HEK293 (cell line): ENCODE data around the gene GIPC1.
"Not testable (repeated sequence)": the region's sequence is repeated elsewhere in the genome, so short reads cannot be mapped to it uniquely, and the experiment has no call there.

Experiments used
- CTCF ChIA-PET: fragments of 350-600 bp; formaldehyde crosslinking; extraction: SDS; loops from one replicate; lab custom pipeline; 2021; ENCODE audit warnings: antibody characterized with exemption; lab: Yijun Ruan, JAX
- POLR2A ChIA-PET: fragments of 300-600 bp; formaldehyde crosslinking; extraction: SDS; loops from one replicate; lab custom pipeline; 2020; ENCODE audit warnings: antibody characterized with exemption, inconsistent platforms; lab: Yijun Ruan, JAX
- H3K27ac ChIP-seq: fragments of 200-500 bp; sonication (Bioruptor generic); 2 replicates; pipeline ENCODE4 v1.5.1; 2014; ENCODE audit warnings: low read depth, low read length, control low read depth, inconsistent platforms; ENCODE audit errors: extremely low read depth
- H3K36me3 ChIP-seq, 2 experiments: fragments of 200-500 bp in 1 of 2; sonication (Bioruptor generic) in 1 of 2; 1 replicate in 1 of 2; 2 replicates in 1 of 2; pipeline ENCODE4 v1.5.1; 2014 to 2017; ENCODE audit warnings: inconsistent platforms in 2 of 2, low read length in 2 of 2; ENCODE audit not compliant: control insufficient read depth in 2 of 2, insufficient read depth in 1 of 2
- H3K4me1 ChIP-seq: fragments of 200-500 bp; sonication (Bioruptor generic); 2 replicates; pipeline ENCODE4 v1.5.1; 2014; ENCODE audit warnings: mild to moderate bottlenecking, low read length, inconsistent platforms; ENCODE audit not compliant: control insufficient read depth, insufficient read depth
- H3K4me3 ChIP-seq: 2 replicates; pipeline ENCODE4 v1.5.1; 2011; ENCODE audit warnings: low read depth, mild to moderate bottlenecking, control low read depth, low read length, moderate library complexity
- H3K9me3 ChIP-seq: fragments of 200-500 bp; sonication (Bioruptor generic); 2 replicates; pipeline ENCODE4 v1.5.1; 2014; ENCODE audit warnings: low read depth, low read length, inconsistent platforms; ENCODE audit not compliant: control insufficient read depth, insufficient read depth
- AEBP2 ChIP-seq: fragments of 450-650 bp; formaldehyde crosslinking; IDR thresholded peaks from 2 replicates; pipeline ENCODE4 v1.5.1; 2016; ENCODE audit warnings: missing biosample characterization, missing genetic modification characterization, borderline replicate concordance
- GFI1B ChIP-seq: fragments of 450-650 bp; formaldehyde crosslinking; IDR thresholded peaks from 2 replicates; pipeline ENCODE4 v1.5.1; 2016; ENCODE audit warnings: missing biosample characterization, missing genetic modification characterization
- GLIS1 ChIP-seq: fragments of 450-650 bp; formaldehyde crosslinking; IDR thresholded peaks from 2 replicates; pipeline ENCODE4 v1.5.1; 2016; ENCODE audit warnings: missing biosample characterization, missing genetic modification characterization
- INSM2 ChIP-seq: fragments of 450-650 bp; formaldehyde crosslinking; IDR thresholded peaks from 2 replicates; pipeline ENCODE4 v1.5.1; 2016; ENCODE audit warnings: missing biosample characterization, missing genetic modification characterization
- KLF1 ChIP-seq: fragments of 450-650 bp; formaldehyde crosslinking; IDR thresholded peaks from 2 replicates; pipeline ENCODE4 v1.5.1; 2016; ENCODE audit warnings: missing biosample characterization, missing genetic modification characterization
- KLF9 ChIP-seq: fragments of 450-650 bp; formaldehyde crosslinking; IDR thresholded peaks from 2 replicates; pipeline ENCODE4 v1.5.1; 2016; ENCODE audit warnings: missing biosample characterization, missing genetic modification characterization, low read depth
- PATZ1 ChIP-seq: fragments of 450-650 bp; formaldehyde crosslinking; IDR thresholded peaks from 2 replicates; pipeline ENCODE4 v1.5.1; 2016; ENCODE audit warnings: missing biosample characterization, missing genetic modification characterization
- SP3 ChIP-seq: fragments of 450-650 bp; formaldehyde crosslinking; IDR thresholded peaks from 2 replicates; pipeline ENCODE4 v1.5.1; 2016; ENCODE audit warnings: missing biosample characterization, missing genetic modification characterization
- YY1 ChIP-seq: fragments of 450-650 bp; formaldehyde crosslinking; IDR thresholded peaks from 2 replicates; pipeline ENCODE4 v1.5.1; 2018; ENCODE audit warnings: missing biosample characterization, missing genetic modification characterization
- ZBTB48 ChIP-seq: fragments of 450-650 bp; formaldehyde crosslinking; IDR thresholded peaks from 2 replicates; pipeline ENCODE4 v1.5.1; 2016; ENCODE audit warnings: missing biosample characterization, missing genetic modification characterization
- ZNF132 ChIP-seq: fragments of 450-650 bp; formaldehyde crosslinking; IDR thresholded peaks from 2 replicates; pipeline ENCODE4 v1.5.1; 2017; ENCODE audit warnings: missing biosample characterization, missing genetic modification characterization, borderline replicate concordance
- ZNF174 ChIP-seq: fragments of 450-650 bp; formaldehyde crosslinking; IDR thresholded peaks from 2 replicates; pipeline ENCODE4 v1.5.0; 2017; ENCODE audit warnings: missing biosample characterization, mild to moderate bottlenecking, missing genetic modification characterization
- ZNF335 ChIP-seq: fragments of 450-650 bp; formaldehyde crosslinking; conservative IDR thresholded peaks from 2 replicates; pipeline ENCODE4 v1.5.1; 2016; ENCODE audit warnings: missing biosample characterization, missing genetic modification characterization
- ZNF561 ChIP-seq: fragments of 450-650 bp; IDR thresholded peaks from 2 replicates; pipeline ENCODE4 v1.5.1; 2018; ENCODE audit warnings: missing biosample characterization, missing genetic modification characterization, borderline replicate concordance
- ZNF660 ChIP-seq: fragments of 450-650 bp; IDR thresholded peaks from 2 replicates; pipeline ENCODE4 v1.5.1; 2018; ENCODE audit warnings: missing biosample characterization, mild to moderate bottlenecking, missing genetic modification characterization
- ZNF704 ChIP-seq: fragments of 450-650 bp; formaldehyde crosslinking; IDR thresholded peaks from 2 replicates; pipeline ENCODE4 v1.5.1; 2016; ENCODE audit warnings: missing biosample characterization, missing genetic modification characterization
- ZNF792 ChIP-seq: fragments of 450-650 bp; formaldehyde crosslinking; IDR thresholded peaks from 2 replicates; pipeline ENCODE4 v1.5.1; 2016; ENCODE audit warnings: missing biosample characterization, missing genetic modification characterization
- TF ChIP-seq, protein P1 (sequence below): fragments of 450-650 bp; formaldehyde crosslinking; IDR thresholded peaks from 2 replicates; pipeline ENCODE4 v1.5.1; 2016; ENCODE audit warnings: missing biosample characterization, missing genetic modification characterization

GIPC1 gene

DNA sequence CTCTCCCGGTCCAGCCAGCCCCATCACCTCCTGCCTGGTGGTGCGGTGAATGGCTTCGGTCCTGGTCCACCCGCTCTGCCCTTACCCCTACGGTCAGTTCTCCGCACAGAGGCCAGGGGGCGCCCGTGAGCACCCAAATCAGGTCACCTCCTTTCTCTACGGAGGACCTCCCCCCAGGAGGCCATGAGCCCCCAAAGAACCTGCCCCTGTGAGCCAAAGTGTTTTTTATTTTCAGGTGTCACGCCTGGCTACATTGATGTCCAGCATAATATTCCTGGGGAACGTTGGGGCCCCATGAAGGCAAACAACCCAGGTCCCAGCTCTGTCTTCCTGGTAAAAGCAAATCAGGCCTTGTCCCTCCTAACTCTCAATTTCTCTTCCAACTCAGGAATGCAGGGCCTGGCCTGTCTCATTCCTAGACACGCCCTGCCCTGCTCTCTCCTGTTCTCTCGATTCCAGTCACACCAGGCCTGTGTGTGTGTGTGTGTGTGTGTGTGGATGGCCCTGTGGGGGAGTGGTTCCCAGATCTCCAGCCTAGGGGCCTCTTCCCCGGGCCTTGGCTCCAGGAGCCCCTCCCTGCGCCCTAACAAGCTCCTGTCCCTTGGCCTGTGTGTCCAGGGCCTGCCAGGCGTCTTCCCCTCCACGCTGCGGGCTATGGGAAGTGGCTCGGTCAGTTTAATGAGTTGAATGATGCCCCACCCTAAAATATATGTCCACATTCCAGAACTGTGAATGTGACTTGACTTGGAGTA lies 9.7 kb upstream of the GIPC1 start (continued):
- TF ChIP-seq, protein P1, sequence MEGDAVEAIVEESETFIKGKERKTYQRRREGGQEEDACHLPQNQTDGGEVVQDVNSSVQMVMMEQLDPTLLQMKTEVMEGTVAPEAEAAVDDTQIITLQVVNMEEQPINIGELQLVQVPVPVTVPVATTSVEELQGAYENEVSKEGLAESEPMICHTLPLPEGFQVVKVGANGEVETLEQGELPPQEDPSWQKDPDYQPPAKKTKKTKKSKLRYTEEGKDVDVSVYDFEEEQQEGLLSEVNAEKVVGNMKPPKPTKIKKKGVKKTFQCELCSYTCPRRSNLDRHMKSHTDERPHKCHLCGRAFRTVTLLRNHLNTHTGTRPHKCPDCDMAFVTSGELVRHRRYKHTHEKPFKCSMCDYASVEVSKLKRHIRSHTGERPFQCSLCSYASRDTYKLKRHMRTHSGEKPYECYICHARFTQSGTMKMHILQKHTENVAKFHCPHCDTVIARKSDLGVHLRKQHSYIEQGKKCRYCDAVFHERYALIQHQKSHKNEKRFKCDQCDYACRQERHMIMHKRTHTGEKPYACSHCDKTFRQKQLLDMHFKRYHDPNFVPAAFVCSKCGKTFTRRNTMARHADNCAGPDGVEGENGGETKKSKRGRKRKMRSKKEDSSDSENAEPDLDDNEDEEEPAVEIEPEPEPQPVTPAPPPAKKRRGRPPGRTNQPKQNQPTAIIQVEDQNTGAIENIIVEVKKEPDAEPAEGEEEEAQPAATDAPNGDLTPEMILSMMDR (tag by site-specific recombination): peak; percentile 75
- TF ChIP-seq SP3: peak; percentile 39
- 0 out of 2 replicates have a peak, but pooled peaks have one; percentile 10 for TF ChIP-seq KLF9 (tag by site-specific recombination)
- no peak for TF ChIP-seq INSM2
- TF ChIP-seq YY1: no peak
- no peak for TF ChIP-seq ZNF174
- TF ChIP-seq ZNF792 (tag by site-specific recombination): no peak
- peak; percentile 43; the same call in 1 of the 2 replicates for TF ChIP-seq KLF1 (tag by site-specific recombination)
- peak; percentile 86 for TF ChIP-seq PATZ1 (tag by site-specific recombination)
- peak; percentile 26; the same call in 1 of the 2 replicates for TF ChIP-seq ZBTB48
- no peak for TF ChIP-seq GFI1B (tag by site-specific recombination)
- TF ChIP-seq ZNF660 (tag by site-specific recombination): peak; percentile 97
- TF ChIP-seq ZNF132 (tag by site-specific recombination): no peak
- TF ChIP-seq AEBP2: no peak
- TF ChIP-seq ZNF561 (tag by site-specific recombination): no peak
- TF ChIP-seq ZNF704: no peak
- peak; percentile 66 for TF ChIP-seq ZNF335 (tag by site-specific recombination)
- TF ChIP-seq GLIS1 (tag by site-specific recombination): peak; percentile 25

- CTCF ChIA-PET: interaction anchor here (0.6 to 4.7 kb wide), 11 partner anchors 8 to 694 kb away, joined by 3 to 37 read pairs (median 5); partner anchors contain the start of genes DNAJB1, GIPC1 and TECR
- not testable (repeated sequence) for H3K4me1 ChIP-seq, H3K27ac ChIP-seq, H3K4me3 ChIP-seq, H3K36me3 ChIP-seq, H3K9me3 ChIP-seq
- POLR2A ChIA-PET: interaction anchor here (0.9 to 5.5 kb wide), 2 partner anchors 8 to 13 kb away, joined by 4 to 48 read pairs; partner anchors contain the start of genes DNAJB1 and GIPC1
These were observed 8.6 kb upstream of the GIPC1 start for GRCh38 chr19:14504575-14504974.
